Measurements from ENCODE around the gene LRCH4. TPM values are rescaled to one million over a fixed set of nuclear protein-coding genes. Genes with fewer than 3 reads are reported as not detected.

LRCH4 gene
- total and polyA plus RNA-seq, 2 of the 13 experiments (the other 11 are each of a cell fraction or from before 2014, with no cell fraction given) = 7.0 to 9.3 TPM

GRCh38 chr7:100563809-100564400, 22.0 kb downstream of the LRCH4 start (continued):
- TF ChIP-seq ZFP36L1 (CRISPR knock-in tag; IDR thresholded peaks at IDR 0.05) = no peak
- 0 out of 2 replicates have a peak, but pooled peaks have one; percentile 55 for TF ChIP-seq NCOA5 (CRISPR knock-in tag; IDR thresholded peaks at IDR 0.05)
- TF ChIP-seq ZNF350 (CRISPR knock-in tag; IDR thresholded peaks at IDR 0.05; ENCODE audit: borderline replicate concordance, low read depth) = no peak
- TF ChIP-seq EP300 (IDR thresholded peaks at IDR 0.05; ENCODE audit: low read depth in 2 of 2, low read length in 2 of 2) = no peak
- TF ChIP-seq EP300 (CRISPR knock-in tag; IDR thresholded peaks at IDR 0.05; ENCODE audit: borderline replicate concordance) = no peak
- no peak for TF ChIP-seq NCOR1 (IDR thresholded peaks at IDR 0.05; ENCODE audit: borderline replicate concordance, low read length)
- no peak for TF ChIP-seq HDAC2 (CRISPR knock-in tag; IDR thresholded peaks at IDR 0.05)
- no peak for TF ChIP-seq DZIP1 (CRISPR knock-in tag; IDR thresholded peaks at IDR 0.05)
- peak; percentile 38 for TF ChIP-seq XRCC5 (optimal IDR thresholded peaks at IDR 0.05; ENCODE audit: low read length)
- no peak for TF ChIP-seq ZNF496 (CRISPR knock-in tag; IDR thresholded peaks at IDR 0.05; ENCODE audit: insufficient replicate concordance)
- TF ChIP-seq ZNF616 (CRISPR knock-in tag; IDR thresholded peaks at IDR 0.05; ENCODE audit: low read depth) = no peak
- TF ChIP-seq SCMH1 (CRISPR knock-in tag; IDR thresholded peaks at IDR 0.05; ENCODE audit: borderline replicate concordance) = no peak
- no peak for TF ChIP-seq PPARG (CRISPR knock-in tag; conservative IDR thresholded peaks at IDR 0.05)
- TF ChIP-seq NR2F2 (IDR thresholded peaks at IDR 0.05; ENCODE audit: borderline replicate concordance, low read depth) = no peak
- TF ChIP-seq, protein P1, sequence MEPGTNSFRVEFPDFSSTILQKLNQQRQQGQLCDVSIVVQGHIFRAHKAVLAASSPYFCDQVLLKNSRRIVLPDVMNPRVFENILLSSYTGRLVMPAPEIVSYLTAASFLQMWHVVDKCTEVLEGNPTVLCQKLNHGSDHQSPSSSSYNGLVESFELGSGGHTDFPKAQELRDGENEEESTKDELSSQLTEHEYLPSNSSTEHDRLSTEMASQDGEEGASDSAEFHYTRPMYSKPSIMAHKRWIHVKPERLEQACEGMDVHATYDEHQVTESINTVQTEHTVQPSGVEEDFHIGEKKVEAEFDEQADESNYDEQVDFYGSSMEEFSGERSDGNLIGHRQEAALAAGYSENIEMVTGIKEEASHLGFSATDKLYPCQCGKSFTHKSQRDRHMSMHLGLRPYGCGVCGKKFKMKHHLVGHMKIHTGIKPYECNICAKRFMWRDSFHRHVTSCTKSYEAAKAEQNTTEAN (CRISPR knock-in tag; conservative IDR thresholded peaks at IDR 0.05) = no peak
- TF ChIP-seq, protein P2, sequence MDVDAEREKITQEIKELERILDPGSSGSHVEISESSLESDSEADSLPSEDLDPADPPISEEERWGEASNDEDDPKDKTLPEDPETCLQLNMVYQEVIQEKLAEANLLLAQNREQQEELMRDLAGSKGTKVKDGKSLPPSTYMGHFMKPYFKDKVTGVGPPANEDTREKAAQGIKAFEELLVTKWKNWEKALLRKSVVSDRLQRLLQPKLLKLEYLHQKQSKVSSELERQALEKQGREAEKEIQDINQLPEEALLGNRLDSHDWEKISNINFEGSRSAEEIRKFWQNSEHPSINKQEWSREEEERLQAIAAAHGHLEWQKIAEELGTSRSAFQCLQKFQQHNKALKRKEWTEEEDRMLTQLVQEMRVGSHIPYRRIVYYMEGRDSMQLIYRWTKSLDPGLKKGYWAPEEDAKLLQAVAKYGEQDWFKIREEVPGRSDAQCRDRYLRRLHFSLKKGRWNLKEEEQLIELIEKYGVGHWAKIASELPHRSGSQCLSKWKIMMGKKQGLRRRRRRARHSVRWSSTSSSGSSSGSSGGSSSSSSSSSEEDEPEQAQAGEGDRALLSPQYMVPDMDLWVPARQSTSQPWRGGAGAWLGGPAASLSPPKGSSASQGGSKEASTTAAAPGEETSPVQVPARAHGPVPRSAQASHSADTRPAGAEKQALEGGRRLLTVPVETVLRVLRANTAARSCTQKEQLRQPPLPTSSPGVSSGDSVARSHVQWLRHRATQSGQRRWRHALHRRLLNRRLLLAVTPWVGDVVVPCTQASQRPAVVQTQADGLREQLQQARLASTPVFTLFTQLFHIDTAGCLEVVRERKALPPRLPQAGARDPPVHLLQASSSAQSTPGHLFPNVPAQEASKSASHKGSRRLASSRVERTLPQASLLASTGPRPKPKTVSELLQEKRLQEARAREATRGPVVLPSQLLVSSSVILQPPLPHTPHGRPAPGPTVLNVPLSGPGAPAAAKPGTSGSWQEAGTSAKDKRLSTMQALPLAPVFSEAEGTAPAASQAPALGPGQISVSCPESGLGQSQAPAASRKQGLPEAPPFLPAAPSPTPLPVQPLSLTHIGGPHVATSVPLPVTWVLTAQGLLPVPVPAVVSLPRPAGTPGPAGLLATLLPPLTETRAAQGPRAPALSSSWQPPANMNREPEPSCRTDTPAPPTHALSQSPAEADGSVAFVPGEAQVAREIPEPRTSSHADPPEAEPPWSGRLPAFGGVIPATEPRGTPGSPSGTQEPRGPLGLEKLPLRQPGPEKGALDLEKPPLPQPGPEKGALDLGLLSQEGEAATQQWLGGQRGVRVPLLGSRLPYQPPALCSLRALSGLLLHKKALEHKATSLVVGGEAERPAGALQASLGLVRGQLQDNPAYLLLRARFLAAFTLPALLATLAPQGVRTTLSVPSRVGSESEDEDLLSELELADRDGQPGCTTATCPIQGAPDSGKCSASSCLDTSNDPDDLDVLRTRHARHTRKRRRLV (CRISPR knock-in tag; IDR thresholded peaks at IDR 0.05) = no peak
- peak; percentile 52 for TF ChIP-seq SMC3 (IDR thresholded peaks at IDR 0.05; ENCODE audit: low read length)
- no peak for TF ChIP-seq MED13 (CRISPR knock-in tag; IDR thresholded peaks at IDR 0.05)
- peak; percentile 42 for TF ChIP-seq ASH2L (IDR thresholded peaks at IDR 0.05; ENCODE audit: insufficient read length, low read depth, low read length)
- 0 out of 2 replicates have a peak, but pooled peaks have one; percentile 33 for TF ChIP-seq KDM3A (CRISPR knock-in tag; IDR thresholded peaks at IDR 0.05; ENCODE audit: low read depth)
- TF ChIP-seq ZNF557 (CRISPR knock-in tag; IDR thresholded peaks at IDR 0.05) = no peak
- TF ChIP-seq ATM (IDR thresholded peaks at IDR 0.05; ENCODE audit: borderline replicate concordance) = no peak
- no peak for TF ChIP-seq SIX4 (CRISPR knock-in tag; IDR thresholded peaks at IDR 0.05)

Measured in HepG2 (cell line).